HepG2 (cell line): ENCODE measurements around the gene ENTHD1. TPM values are rescaled to one million over a fixed set of nuclear protein-coding genes. Genes with fewer than 3 reads are reported as not detected.

Experiments used
- ATAC-seq: fragments of 200-7000 bp; cut with Tn5 transposase; 3 replicates; pipeline ENCODE4 v1.9.1; 2020; ENCODE audit warnings: mild to moderate bottlenecking, moderate library complexity
- BruUV-seq: library from RNA; stranded (reverse); fragments of 400-500 nt; replicated peaks from 2 replicates; lab custom pipeline; 2021; lab: Mats Ljungman, UMichigan
- CTCF ChIA-PET: fragments of 300-600 bp; formaldehyde crosslinking; extraction: SDS; loops from one replicate; lab custom pipeline; 2021; ENCODE audit warnings: low total read pairs, inconsistent platforms, low intra/inter-chr PET ratio; lab: Yijun Ruan, JAX
- POLR2A ChIA-PET: fragments of 350-600 bp; sonication (Branson Sonifier 250); formaldehyde crosslinking; loops from one replicate; lab custom pipeline; 2020; ENCODE audit warnings: antibody characterized with exemption, inconsistent platforms; lab: Yijun Ruan, JAX
- DNase-seq: peaks from one replicate; pipeline ENCODE4 v3.0.0-alpha.2; 2015; ENCODE audit warnings: low spot score
- FAIRE-seq: peaks from 3 replicates; lab custom pipeline; 2011; peaks lifted over from hg19 to GRCh38; lab: Jason Lieb, UNC
- H2AFZ ChIP-seq: one replicate; pipeline ENCODE4 v1.6.1; 2011; ENCODE audit warnings: low read length, inconsistent platforms
- H3K27ac ChIP-seq: fragments of 300-600 bp; 3 replicates; pipeline ENCODE4 v1.8.0; 2011; ENCODE audit warnings: mixed run types, mild to moderate bottlenecking, mixed read lengths, low read length, inconsistent platforms; ENCODE audit not compliant: insufficient read depth; ENCODE audit errors: extremely low read length
- H3K27me3 ChIP-seq, 2 experiments: fragments of 200-600 bp in 1 of 2; 2 replicates in 1 of 2; 3 replicates in 1 of 2; pipeline versions ENCODE4 v1.6.0 to v1.8.0; 2011; ENCODE audit warnings: low read length in 2 of 2, mild to moderate bottlenecking in 2 of 2, moderate library complexity in 2 of 2, inconsistent platforms in 1 of 2; ENCODE audit not compliant: insufficient read depth in 2 of 2, control insufficient read depth in 1 of 2
- H3K36me3 ChIP-seq, 2 experiments: fragments of 200-600 bp in 1 of 2; replicated peaks in 1 of 2; 2 replicates in 1 of 2; 3 replicates in 1 of 2; pipeline versions ENCODE4 v1.5.1 to v1.8.0; 2011; ENCODE audit warnings: low read length in 2 of 2, inconsistent platforms in 1 of 2; ENCODE audit not compliant: insufficient read depth in 2 of 2, control insufficient read depth in 1 of 2
- H3K4me1 ChIP-seq: 2 replicates; pipeline ENCODE4 v1.5.1; 2012; ENCODE audit warnings: low read length, inconsistent platforms; ENCODE audit not compliant: insufficient read depth
- H3K4me2 ChIP-seq: 2 replicates; pipeline ENCODE4 v1.6.0; 2011; ENCODE audit warnings: low read depth, low read length, inconsistent platforms
- H3K4me3 ChIP-seq, 3 experiments: fragments of 200-600 bp in 1 of 3; sonication (generic), shearing (Covaris generic) in 1 of 3; replicated peaks in 1 of 3; 2 replicates each; pipeline ENCODE4 v1.5.1; 2011 to 2016; ENCODE audit warnings: low read length in 3 of 3, inconsistent platforms in 2 of 3, low read depth in 2 of 3, mild to moderate bottlenecking in 2 of 3, control low read depth in 1 of 3, mixed read lengths in 1 of 3; ENCODE audit not compliant: insufficient read depth in 1 of 3
- H3K79me2 ChIP-seq: one replicate; pipeline ENCODE4 v1.6.1; 2011; ENCODE audit warnings: low read length, inconsistent platforms; ENCODE audit not compliant: insufficient read depth
- H3K9ac ChIP-seq: 2 replicates; pipeline ENCODE4 v1.6.0; 2011; ENCODE audit warnings: mild to moderate bottlenecking, low read depth, low read length, inconsistent platforms; ENCODE audit not compliant: insufficient read depth
- H3K9me3 ChIP-seq: 2 replicates; pipeline ENCODE4 v1.5.1; 2012; ENCODE audit warnings: mild to moderate bottlenecking, low read length
- H4K20me1 ChIP-seq: 2 replicates; pipeline ENCODE4 v1.6.0; 2011; ENCODE audit warnings: inconsistent platforms, mild to moderate bottlenecking, low read length, moderate library complexity; ENCODE audit not compliant: insufficient read depth
- ELF3 ChIP-seq: IDR thresholded peaks from 2 replicates; pipeline ENCODE4 v1.6.1; 2016; ENCODE audit warnings: missing genetic modification reagents, missing compliant biosample characterization
- GTF3A ChIP-seq: sonication (generic); formaldehyde crosslinking; conservative IDR thresholded peaks from 2 replicates; pipeline ENCODE4 v1.4.0; 2020; ENCODE audit warnings: mild to moderate bottlenecking, missing genetic modification reagents
- IRX3 ChIP-seq: sonication (generic); formaldehyde crosslinking; IDR thresholded peaks from 2 replicates; pipeline ENCODE4 v1.8.1; 2023; ENCODE audit warnings: mild to moderate bottlenecking, low read depth, missing genetic modification reagents, borderline replicate concordance
- MED8 ChIP-seq: sonication (generic); formaldehyde crosslinking; IDR thresholded peaks from 2 replicates; pipeline ENCODE4 v1.8.1; 2023; ENCODE audit warnings: mild to moderate bottlenecking, missing genetic modification reagents; ENCODE audit not compliant: insufficient replicate concordance
- MZF1 ChIP-seq: sonication (generic); formaldehyde crosslinking; IDR thresholded peaks from 2 replicates; pipeline ENCODE4 v1.8.1; 2023; ENCODE audit warnings: mild to moderate bottlenecking, missing genetic modification reagents, borderline replicate concordance
- NFRKB ChIP-seq: fragments of 450-650 bp; IDR thresholded peaks from 2 replicates; pipeline ENCODE4 v1.6.1; 2017
- ONECUT2 ChIP-seq: sonication (generic); formaldehyde crosslinking; IDR thresholded peaks from 2 replicates; pipeline ENCODE4 v1.4.0; 2020; ENCODE audit warnings: missing genetic modification reagents
- RFX5 ChIP-seq: IDR thresholded peaks from 2 replicates; pipeline ENCODE4 v1.6.1; 2011; ENCODE audit warnings: low read depth, low read length, improper control_type of control experiment
- RFXANK ChIP-seq: IDR thresholded peaks from 2 replicates; pipeline ENCODE4 v1.6.1; 2016
- TEAD2 ChIP-seq: sonication (generic); formaldehyde crosslinking; IDR thresholded peaks from 2 replicates; pipeline ENCODE4 v1.9.0; 2021; ENCODE audit warnings: missing genetic modification reagents
- ZNF563 ChIP-seq: sonication (generic); formaldehyde crosslinking; IDR thresholded peaks from 2 replicates; pipeline ENCODE4 v1.8.0; 2022; ENCODE audit warnings: mild to moderate bottlenecking, moderate library complexity, missing genetic modification reagents
- ZNF746 ChIP-seq: sonication (generic); formaldehyde crosslinking; IDR thresholded peaks from 2 replicates; pipeline ENCODE4 v1.8.0; 2022; ENCODE audit warnings: mild to moderate bottlenecking, missing genetic modification reagents
- ZNF747 ChIP-seq: sonication (generic); formaldehyde crosslinking; IDR thresholded peaks from 2 replicates; pipeline ENCODE4 v1.8.1; 2023; ENCODE audit warnings: missing genetic modification reagents, mild to moderate bottlenecking, borderline replicate concordance
- ZZZ3 ChIP-seq: sonication (generic); formaldehyde crosslinking; IDR thresholded peaks from 2 replicates; pipeline ENCODE4 v1.4.0; 2020; ENCODE audit warnings: missing genetic modification reagents, mild to moderate bottlenecking, borderline replicate concordance
- WGBS: methylation state at CpG from one replicate; pipeline ENCODE4 v1.1.6; 2017; ENCODE audit warnings: low lambda C conversion rate; 5-methylcytosine and 5-hydroxymethylcytosine counted together
- in situ Hi-C: cut with HindIII; loops from 2 replicates; pipeline ENCODE4 v1.10.0; 2017; ENCODE audit warnings: low pct_unique_long_range_greater_than_20kb; ENCODE audit not compliant: extremely low pct_ligation_motif_present
- intact Hi-C: fragments of 100-400 bp; cut with micrococcal nuclease; formaldehyde crosslinking; loops from one replicate; pipeline ENCODE4 v1.10.0; 2022; ENCODE audit not compliant: unreplicated experiment
- polyA plus RNA-seq, 8 experiments: library from polyadenylated mRNA; depleted of rRNA in 3 of 8; stranded (reverse) in 7 of 8; unstranded in 1 of 8; fragments of >200 nt; fragmentation: Illumina TruSeq in 4 of 8; extraction: Trizol in 4 of 8; gene quantifications; 2 replicates each; pipeline versions ENCODE4 v1.2.1 to v1.2.3, GENCODE V29; 2011 to 2016; ENCODE audit warnings: low read depth in 4 of 8, missing spikeins in 1 of 8, mixed read lengths in 1 of 8; ENCODE audit not compliant: insufficient read depth in 1 of 8
- total RNA-seq, 5 experiments: library from RNA; depleted of rRNA; stranded (reverse); fragments of >200 nt; fragmentation: Illumina TruSeq; extraction: Trizol; gene quantifications; 2 replicates each; pipeline ENCODE4 v1.2.3, GENCODE V29; 2016; ENCODE audit warnings: low read depth in 1 of 5
- TF ChIP-seq, protein P1 (sequence below): IDR thresholded peaks from 2 replicates; pipeline ENCODE4 v1.6.1; 2016; ENCODE audit warnings: mild to moderate bottlenecking, missing biosample characterization, missing genetic modification reagents
- TF ChIP-seq, protein P2 (sequence below): sonication (generic); formaldehyde crosslinking; conservative IDR thresholded peaks from 2 replicates; pipeline ENCODE4 v1.4.0; 2020; ENCODE audit warnings: missing genetic modification reagents
- TF ChIP-seq, protein P3 (sequence below): sonication (generic); formaldehyde crosslinking; IDR thresholded peaks from 2 replicates; pipeline ENCODE4 v1.4.0; 2020; ENCODE audit warnings: mild to moderate bottlenecking, missing genetic modification reagents
- TF ChIP-seq, protein P4 (sequence below): IDR thresholded peaks from 2 replicates; pipeline ENCODE4 v1.6.1; 2016; ENCODE audit warnings: low read depth, borderline replicate concordance
- TF ChIP-seq, protein P5 (sequence below): sonication (generic); formaldehyde crosslinking; IDR thresholded peaks from 2 replicates; pipeline ENCODE4 v1.5.0; 2020; ENCODE audit warnings: missing genetic modification reagents

ENTHD1 gene
- total and polyA plus RNA-seq, 2 of the 13 experiments (the other 11 are each of a cell fraction or from before 2014, with no cell fraction given), result not detected

DNA sequence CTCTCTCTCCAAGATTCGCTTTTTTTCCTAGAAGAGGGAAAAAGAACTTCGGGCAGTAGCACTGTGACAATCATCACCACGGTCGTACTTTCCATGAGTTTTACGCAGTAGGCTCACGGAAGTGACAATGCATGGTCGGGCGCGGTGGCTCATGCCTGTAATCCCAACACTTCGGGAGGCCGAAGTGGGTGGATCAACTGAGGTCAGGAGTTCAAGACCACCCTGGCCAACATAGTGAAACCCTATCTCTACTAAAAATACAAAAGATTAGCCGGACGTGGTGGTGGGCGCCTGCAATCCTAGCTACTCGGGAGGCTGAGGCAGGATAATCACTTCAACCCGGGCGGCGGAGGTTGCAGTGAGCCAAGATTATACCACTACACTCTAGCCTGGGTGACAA, 30.7 kb upstream of the ENTHD1 start:
- ChIA-PET POLR2A (no interaction called here), CTCF (no interaction called here)
- no peak for DNase-seq
- no peaks in the 10 kb centered on the region for H3K79me2 ChIP-seq
- ATAC-seq, result no peak
- no peaks in the 10 kb centered on the region for H3K9me3 ChIP-seq
- no TSS peak for BruUV-seq
- H3K4me1 ChIP-seq, result peaks cover 11% of the 10 kb centered on the region
- H3K4me2 ChIP-seq, result no peak overlapping the region
- no peak overlapping the region for H3K27ac ChIP-seq
- TF ChIP-seq ZZZ3 (CRISPR knock-in tag), result no peak
- no peak for TF ChIP-seq ELF3 (CRISPR knock-in tag)
- TF ChIP-seq IRX3, result no peak
- TF ChIP-seq ZNF563 (CRISPR knock-in tag), result no peak
- TF ChIP-seq, protein P1, sequence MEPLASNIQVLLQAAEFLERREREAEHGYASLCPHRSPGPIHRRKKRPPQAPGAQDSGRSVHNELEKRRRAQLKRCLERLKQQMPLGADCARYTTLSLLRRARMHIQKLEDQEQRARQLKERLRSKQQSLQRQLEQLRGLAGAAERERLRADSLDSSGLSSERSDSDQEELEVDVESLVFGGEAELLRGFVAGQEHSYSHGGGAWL (CRISPR knock-in tag), result no peak
- TF ChIP-seq ONECUT2 (CRISPR knock-in tag), result no peak
- no peak for TF ChIP-seq NFRKB
- TF ChIP-seq RFX5, result no peak
- no peak for TF ChIP-seq RFXANK
- TF ChIP-seq MZF1, result no peak
- TF ChIP-seq, protein P2, sequence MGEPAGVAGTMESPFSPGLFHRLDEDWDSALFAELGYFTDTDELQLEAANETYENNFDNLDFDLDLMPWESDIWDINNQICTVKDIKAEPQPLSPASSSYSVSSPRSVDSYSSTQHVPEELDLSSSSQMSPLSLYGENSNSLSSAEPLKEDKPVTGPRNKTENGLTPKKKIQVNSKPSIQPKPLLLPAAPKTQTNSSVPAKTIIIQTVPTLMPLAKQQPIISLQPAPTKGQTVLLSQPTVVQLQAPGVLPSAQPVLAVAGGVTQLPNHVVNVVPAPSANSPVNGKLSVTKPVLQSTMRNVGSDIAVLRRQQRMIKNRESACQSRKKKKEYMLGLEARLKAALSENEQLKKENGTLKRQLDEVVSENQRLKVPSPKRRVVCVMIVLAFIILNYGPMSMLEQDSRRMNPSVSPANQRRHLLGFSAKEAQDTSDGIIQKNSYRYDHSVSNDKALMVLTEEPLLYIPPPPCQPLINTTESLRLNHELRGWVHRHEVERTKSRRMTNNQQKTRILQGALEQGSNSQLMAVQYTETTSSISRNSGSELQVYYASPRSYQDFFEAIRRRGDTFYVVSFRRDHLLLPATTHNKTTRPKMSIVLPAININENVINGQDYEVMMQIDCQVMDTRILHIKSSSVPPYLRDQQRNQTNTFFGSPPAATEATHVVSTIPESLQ, result no peak
- TF ChIP-seq, protein P3, sequence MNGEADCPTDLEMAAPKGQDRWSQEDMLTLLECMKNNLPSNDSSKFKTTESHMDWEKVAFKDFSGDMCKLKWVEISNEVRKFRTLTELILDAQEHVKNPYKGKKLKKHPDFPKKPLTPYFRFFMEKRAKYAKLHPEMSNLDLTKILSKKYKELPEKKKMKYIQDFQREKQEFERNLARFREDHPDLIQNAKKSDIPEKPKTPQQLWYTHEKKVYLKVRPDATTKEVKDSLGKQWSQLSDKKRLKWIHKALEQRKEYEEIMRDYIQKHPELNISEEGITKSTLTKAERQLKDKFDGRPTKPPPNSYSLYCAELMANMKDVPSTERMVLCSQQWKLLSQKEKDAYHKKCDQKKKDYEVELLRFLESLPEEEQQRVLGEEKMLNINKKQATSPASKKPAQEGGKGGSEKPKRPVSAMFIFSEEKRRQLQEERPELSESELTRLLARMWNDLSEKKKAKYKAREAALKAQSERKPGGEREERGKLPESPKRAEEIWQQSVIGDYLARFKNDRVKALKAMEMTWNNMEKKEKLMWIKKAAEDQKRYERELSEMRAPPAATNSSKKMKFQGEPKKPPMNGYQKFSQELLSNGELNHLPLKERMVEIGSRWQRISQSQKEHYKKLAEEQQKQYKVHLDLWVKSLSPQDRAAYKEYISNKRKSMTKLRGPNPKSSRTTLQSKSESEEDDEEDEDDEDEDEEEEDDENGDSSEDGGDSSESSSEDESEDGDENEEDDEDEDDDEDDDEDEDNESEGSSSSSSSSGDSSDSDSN (CRISPR knock-in tag), result no peak
- TF ChIP-seq, protein P4, sequence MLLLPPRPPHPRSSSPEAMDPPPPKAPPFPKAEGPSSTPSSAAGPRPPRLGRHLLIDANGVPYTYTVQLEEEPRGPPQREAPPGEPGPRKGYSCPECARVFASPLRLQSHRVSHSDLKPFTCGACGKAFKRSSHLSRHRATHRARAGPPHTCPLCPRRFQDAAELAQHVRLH (CRISPR knock-in tag), result no peak
- no peak for TF ChIP-seq MED8
- no peak for TF ChIP-seq ZNF746 (CRISPR knock-in tag)
- no peak for TF ChIP-seq TEAD2 (CRISPR knock-in tag)
- no peak for TF ChIP-seq ZNF747 (CRISPR knock-in tag)
- TF ChIP-seq GTF3A (CRISPR knock-in tag), result no peak
- TF ChIP-seq, protein P5, sequence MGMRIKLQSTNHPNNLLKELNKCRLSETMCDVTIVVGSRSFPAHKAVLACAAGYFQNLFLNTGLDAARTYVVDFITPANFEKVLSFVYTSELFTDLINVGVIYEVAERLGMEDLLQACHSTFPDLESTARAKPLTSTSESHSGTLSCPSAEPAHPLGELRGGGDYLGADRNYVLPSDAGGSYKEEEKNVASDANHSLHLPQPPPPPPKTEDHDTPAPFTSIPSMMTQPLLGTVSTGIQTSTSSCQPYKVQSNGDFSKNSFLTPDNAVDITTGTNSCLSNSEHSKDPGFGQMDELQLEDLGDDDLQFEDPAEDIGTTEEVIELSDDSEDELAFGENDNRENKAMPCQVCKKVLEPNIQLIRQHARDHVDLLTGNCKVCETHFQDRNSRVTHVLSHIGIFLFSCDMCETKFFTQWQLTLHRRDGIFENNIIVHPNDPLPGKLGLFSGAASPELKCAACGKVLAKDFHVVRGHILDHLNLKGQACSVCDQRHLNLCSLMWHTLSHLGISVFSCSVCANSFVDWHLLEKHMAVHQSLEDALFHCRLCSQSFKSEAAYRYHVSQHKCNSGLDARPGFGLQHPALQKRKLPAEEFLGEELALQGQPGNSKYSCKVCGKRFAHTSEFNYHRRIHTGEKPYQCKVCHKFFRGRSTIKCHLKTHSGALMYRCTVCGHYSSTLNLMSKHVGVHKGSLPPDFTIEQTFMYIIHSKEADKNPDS (CRISPR knock-in tag), result no peak
- H3K36me3 ChIP-seq, result no peaks in the 10 kb centered on the region
- intact Hi-C loops (no loop called here), in situ Hi-C loops (no loop called here)
- no peak for FAIRE-seq
- 62% methylated on average over 18 of the region's 18 CpGs for WGBS
- no peaks in the 10 kb centered on the region for H4K20me1 ChIP-seq
- H3K4me3 ChIP-seq, result no peak overlapping the region
- H2AFZ ChIP-seq, result no peak overlapping the region
- H3K9ac ChIP-seq, result no peak overlapping the region
- no peaks in the 10 kb centered on the region; a peak in 2 of 5 replicates for H3K27me3 ChIP-seq
